ENCODE measurements around the gene TFDP2.
"Not testable (repeated sequence)": the region's sequence is repeated elsewhere in the genome, so short reads cannot be mapped to it uniquely, and the experiment has no call there.

Gene TFDP2

DNA sequence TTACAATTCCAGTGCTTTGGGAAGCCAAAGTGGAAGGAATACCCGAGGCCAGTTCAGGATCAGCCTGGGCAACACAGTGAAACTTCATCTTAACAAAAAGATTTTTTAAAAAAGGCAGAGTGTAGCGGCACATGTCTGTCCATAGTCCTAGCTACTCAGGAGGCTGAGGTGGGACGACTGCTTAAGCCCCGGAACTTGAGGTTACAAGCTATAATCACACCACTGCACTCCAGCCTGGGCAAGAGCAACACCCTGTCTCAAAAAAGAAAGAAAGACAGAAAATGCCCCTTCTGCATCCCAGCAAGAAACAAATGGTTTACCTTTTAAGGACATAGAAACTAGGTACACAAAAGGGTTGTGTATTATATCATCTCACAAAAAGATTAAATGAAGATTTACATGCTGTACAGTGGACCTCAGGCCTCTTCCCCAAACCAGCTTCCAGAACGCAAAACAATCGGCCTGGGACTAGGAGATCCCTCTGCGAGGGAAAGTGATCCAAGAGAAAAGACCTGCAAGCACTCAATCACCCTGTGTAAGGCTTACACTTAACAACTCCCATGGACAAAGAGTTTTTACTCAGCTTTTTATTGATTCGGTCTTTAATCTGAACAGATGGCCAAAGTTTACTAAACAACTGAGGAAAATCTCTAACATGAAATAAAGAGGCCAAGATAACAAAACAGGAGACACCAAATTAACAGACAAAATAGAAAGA, 21.2 kb downstream of the TFDP2 start:
- no peak for DNase-seq (ENCODE audit: low read depth)

DNA sequence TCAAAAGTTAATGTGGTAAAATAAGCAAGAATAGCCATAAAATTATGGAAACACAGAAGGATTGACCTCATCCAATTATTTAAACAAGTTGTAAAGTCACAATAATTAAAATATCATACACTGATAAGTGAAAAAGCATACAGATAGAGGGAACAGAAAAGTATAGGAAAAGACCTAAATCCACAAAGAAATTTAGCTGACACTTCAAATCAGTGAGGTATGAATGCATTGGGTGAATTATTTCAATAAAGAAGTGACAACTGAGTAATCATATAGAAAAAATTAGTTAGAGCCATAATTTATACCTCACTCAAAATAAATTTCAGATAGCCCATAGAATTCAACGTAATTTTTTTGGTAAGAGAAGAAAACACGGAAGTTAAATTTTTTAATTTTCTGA, 25.1 kb downstream of the TFDP2 start:
- no peak for DNase-seq (ENCODE audit: low read depth)

DNA sequence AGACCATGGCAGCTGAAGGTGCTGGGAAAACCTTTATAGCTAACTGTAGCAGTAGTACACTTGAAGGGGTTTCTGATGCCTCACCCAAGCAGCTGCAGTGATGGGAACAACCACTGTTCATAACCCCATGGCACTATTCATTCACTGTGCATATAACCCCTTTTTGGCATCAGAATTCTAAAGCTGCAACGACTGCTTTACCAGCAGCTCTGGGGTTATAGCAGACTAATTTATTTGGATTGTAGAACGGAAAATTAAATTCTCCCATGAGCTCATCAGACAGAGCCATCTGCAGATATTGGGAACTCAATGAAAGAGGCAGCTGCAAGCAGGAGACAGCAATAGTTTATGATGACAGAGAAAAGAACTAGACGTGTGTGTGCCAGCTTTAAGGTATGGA, 28.6 kb downstream of the TFDP2 start:
- DNase-seq (ENCODE audit: low read depth), result no peak

DNA sequence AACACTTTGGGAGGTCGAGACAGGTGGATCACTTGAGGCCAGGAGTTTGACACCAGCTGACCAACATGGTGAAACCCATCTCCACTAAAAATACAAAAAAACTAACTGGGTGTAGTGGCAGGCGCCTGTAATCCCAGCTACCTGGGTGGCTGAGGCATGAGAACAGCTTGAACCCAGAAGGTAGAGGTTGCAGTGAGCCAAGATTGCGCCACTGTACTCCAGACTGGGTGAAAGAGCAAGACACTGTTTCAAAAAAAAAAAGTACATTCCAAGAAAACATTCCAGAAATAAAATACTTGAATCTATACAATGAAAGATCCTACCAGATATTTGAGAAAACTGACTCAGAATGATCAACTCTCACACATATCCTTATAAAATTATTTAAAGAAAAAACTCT, 30.4 kb downstream of the TFDP2 start:
- peak; percentile 31 for DNase-seq (ENCODE audit: low read depth)

DNA sequence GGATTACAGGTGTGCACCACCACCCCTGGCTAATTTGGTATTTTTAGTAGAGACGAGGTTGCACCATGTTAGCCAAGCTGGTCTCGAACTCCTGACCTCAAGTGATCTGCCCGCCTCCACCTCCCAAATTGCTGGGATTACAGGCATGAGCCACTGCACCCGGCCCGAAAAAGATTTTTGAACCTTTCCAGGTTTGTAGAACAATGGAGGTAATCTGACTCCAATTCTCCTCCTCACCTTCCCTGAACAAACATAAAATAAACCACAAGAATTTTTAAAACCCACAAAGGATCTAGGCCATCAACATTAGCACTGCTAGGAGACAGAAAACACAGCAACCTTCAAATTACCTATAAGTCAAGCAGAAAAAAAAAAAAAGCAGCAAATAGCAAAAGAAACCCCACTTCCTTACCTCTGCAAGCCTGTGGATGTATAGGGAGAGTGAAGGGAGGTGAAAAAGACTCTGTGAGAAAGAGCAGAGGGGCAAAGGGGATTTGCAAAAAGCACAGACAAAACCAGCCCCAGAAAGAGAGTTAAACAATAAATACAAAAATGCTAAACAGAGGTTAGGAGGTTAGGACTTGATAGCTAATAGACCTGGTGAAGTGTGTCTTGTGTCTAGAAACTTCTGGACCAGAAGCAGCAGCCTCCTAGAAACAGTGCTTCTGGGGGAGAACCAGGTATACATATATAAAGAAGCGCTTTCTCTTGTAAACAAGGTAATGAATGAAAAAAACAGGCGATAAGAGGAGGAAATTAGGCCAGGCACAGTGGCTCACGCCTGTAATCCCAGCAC, 32.1 kb downstream of the TFDP2 start:
- peak; percentile 64 for DNase-seq (ENCODE audit: low read depth)

DNA sequence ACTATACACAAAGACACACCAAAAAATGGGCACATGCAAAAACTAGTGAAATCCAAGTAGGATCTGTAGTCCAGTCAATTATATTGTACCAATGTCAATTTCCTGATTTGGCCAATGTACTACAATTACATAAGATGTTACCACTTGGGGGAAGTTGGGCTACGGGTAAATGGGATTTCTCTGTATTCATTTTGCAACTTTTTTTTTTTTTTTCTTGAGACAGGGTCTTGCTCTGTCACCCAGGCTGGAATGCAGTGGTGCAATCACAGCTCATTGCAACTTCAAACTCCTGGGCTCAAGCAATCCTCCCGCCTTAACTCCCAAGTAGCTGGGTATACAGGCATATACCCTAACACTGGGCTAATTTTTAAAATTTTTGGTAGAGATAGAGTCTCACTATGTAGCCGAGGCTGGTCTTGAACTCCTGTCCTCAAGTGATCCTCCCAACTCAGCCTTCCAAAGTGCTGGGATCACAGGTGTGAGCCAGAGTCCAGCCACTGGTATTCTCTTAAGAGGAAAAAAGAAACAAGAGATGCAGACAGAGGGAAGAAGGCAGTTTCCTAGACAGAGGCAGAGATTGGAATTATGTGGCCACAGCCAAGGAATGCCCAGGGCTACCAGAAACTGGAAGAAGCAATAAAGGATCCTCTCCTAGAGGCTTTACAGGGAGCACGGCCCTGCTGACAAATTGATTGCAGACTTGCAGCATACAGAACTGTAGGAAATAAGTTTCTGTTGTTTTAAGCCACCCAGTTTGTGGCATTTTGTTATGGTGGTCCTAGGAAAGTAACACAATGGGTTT, 33.3 kb downstream of the TFDP2 start:
- DNase-seq (ENCODE audit: low read depth), result peak; percentile 37

DNA sequence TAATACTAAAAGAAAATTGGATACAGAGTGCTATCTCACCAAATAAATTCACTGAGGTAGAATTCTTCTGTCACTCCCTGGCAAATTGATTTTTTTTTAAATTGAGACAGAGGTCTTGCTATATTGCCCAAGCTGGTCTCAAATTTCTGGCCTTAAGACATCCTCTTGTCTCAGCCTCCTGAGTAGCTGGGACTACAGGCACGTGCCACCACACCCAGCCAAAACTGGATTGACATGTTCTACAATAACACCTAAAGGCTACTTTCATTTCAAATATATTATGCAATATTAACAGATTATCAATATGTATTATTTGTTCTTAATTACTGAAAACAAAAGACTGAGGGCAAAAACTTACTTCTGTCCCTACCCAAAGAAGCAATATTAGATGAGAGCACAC, 36.7 kb downstream of the TFDP2 start:
- no peak for DNase-seq (ENCODE audit: low read depth)

DNA sequence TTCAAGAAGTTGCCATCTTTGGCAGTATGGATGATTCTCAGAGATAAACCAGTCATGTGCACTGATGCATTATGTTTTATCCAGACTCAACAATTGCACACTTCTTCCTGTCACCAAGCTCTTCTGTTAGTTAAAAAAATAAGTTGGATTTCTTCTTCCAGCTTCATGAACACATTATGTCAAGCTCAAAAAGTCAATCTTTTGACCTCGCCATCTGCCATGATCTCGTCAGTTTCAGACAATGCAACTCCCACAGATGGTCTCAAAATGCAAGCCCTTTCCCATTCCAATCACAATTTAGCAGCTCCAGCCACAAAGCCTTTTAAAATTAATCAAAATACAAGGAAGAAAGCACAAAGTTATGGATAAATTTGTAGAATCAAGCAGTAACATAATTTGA, 42.8 kb downstream of the TFDP2 start:
- DNase-seq (ENCODE audit: low read depth), result no peak

DNA sequence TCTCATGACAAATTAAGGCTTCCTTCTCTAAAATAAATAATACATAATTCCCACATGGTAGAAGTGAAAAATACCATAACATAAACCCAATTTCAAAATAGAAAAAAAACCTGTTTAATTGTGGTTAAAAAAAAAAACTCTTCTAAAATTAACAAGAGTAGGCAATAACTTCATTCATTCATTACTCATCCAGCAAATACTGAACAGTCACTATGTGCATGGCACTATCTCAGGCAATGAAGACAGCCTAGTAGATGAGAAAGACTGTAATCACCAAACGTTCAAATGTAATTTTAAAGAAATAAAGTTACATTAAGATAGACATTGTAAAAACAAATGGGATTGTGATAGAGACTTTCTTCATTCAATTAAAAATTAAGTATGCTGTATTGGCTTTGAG, 43.4 kb downstream of the TFDP2 start:
- DNase-seq (ENCODE audit: low read depth), result no peak

DNA sequence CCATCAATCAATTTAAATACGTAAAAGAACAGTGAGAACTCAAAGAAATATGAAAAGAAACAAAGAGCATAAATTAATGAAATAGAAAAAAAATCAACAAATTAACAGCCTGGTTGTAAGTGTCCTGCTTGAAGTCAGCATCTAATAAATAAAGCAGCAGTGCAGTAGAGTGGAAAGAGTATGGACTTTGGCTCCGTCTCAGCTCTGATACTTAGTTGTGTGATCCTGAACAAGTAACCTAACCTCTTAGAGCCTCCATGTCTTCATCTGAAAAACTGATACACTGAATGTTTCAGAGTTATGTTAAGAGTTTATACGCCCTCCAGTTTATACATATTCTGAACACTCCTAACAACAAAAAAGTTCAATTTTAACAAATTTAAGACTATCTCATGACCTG, 44.6 kb downstream of the TFDP2 start:
- DNase-seq (ENCODE audit: low read depth), result no peak

DNA sequence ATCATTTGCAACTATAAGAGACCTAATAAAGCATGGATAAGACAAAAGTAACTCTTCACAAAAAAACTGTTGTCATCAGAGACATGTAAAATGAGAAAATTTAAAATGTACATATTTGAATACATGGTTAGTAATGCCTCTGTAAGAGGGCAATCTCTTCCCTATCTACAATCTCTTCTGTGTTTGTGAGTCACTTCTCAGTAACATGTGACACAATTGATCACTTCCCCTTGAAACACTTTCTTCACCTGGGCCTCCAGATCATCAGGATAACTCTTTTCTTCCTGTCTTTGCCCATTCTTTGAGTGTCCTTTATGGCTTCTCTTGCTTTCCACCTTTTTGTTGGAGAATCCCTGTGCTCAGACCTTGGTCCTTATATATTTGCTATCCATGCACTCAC, 50.4 kb downstream of the TFDP2 start:
- DNase-seq (ENCODE audit: low read depth), result peak; percentile 5

DNA sequence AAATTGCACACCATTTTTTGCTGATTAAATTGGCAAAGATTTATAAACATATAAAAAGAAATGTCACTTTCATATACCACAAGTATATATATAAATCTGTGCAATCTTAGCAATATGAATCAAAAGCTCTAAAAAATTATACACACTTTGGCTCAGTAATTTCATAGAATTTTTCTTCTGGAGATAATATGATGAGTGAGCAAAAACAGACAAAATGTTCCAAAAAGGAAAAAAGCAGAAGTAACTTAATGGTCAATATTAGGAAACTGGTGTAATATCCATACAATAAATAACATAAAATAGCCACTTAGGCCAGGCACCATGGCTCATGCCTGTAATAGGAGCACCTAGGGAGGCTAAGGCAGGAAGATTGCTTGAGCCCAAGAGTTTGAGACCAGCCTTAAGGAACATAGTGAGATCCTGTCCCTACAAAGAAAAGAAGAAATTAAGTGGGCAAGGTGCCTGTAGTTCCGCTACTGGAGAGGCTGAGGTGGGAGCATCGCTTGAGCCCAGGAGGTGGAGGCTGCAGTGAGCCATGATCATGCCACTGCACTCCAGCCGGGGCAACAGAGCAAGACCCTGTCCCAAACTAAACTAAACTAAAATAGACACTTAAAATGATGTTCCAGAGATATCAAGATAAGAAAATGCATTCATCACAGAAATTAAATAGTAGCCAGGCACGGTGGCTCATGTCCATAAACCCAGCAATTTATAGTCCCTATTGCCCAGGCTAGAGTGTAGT, 52.1 kb downstream of the TFDP2 start:
- DNase-seq (ENCODE audit: low read depth), result no peak

DNA sequence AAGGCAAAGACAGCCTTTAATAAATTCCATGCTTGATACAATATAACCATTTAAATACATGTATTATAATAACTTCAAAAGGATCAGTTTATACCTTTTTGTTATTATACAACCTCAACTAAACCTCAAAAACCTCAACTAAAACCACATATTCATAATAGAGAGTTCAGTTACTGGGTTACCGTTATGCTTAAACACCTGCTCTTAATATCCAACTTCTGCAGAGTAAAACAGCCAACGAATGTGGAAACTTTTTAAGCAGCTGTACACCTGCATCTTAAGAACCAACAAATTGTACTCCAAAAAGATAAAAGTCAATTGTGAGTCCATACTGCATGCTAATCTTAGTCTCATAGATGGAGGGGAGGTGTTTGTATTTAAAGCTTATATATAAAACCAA, 53.5 kb downstream of the TFDP2 start:
- DNase-seq (ENCODE audit: low read depth), result no peak

DNA sequence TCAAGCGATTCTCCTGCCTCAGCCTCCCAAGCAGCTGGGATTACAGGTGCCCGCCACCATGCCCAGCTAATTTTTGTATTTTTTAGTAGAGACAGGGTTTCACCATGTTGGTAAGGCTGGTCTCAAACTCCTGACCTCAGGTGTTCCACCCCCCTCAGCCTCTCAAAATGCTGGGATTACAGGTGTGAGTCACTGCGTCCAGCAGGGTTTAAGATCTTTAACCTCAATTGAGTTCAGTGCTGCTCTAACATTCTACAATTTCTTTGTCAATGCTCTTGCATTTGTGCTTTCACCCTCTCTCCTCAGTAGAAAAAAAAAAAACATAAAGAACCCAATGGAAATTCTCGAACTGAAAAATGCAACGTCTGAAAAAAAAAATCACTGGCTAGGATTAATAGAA, 60.4 kb downstream of the TFDP2 start:
- DNase-seq (ENCODE audit: low read depth), result not testable (repeated sequence)

DNA sequence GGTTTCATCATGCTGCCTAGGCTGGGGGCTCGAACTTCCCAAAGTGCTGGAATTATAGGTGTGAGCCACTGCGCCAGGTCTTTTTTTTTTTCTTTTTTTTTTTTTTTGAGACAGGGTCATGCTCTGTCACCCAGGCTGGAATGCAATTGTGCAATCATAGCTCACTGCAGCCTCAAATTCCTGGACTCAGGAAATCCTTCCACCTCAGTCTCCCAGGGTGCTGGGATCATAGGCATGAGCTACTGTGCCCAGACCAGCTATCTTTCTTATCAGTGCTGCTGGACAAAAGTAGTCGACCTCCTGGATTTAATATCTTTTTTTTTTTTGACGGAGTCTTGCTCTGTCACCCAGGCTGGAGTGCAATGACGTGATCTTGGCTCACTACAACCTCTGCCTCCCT, 60.8 kb downstream of the TFDP2 start:
- peak; percentile 44 for DNase-seq (ENCODE audit: low read depth)

DNA sequence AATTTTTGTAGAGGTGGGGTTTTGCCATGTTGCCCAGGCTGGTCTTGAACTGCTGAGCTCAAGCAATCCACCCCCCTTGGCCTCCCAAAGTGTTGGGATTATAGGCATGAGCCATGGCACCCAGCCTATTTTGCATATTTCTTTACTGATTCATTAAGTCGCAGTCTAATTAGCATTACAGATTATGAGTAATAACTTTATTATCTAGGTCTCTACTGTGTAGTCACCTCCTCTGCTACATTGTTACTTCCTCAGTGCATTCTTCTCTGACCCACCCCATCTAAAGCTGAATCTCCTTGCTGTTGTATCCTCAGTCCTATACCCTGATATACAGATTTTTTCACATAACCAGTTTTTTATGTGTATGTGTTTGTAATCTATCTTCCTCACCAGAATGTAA, 61.7 kb downstream of the TFDP2 start:
- peak; percentile 66 for DNase-seq (ENCODE audit: low read depth)

DNA sequence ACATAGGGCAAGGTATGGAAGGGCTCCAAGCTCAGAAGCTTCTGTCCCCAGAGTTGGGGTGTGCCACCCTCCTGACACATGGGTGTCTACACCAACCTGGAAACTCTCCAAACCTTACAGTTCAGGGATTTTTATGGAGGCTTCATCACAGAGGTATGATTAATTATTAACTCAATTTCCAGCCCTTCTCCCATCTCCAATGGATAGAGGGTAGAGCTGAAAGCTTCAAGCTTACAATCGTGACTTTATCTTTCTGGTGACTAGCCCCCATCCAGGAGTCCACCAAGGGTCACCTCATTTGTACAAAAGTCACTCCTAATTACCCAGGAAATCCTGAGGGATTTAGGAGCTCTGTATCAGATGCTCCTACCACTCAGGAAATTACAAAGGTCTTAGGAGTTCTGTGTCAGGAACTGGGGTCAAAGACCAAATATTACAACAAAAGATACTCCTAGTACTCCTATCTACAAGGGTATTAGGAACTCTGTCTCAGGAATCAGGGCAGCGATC, 62.7 kb downstream of the TFDP2 start:
- no peak for DNase-seq (ENCODE audit: low read depth)

DNA sequence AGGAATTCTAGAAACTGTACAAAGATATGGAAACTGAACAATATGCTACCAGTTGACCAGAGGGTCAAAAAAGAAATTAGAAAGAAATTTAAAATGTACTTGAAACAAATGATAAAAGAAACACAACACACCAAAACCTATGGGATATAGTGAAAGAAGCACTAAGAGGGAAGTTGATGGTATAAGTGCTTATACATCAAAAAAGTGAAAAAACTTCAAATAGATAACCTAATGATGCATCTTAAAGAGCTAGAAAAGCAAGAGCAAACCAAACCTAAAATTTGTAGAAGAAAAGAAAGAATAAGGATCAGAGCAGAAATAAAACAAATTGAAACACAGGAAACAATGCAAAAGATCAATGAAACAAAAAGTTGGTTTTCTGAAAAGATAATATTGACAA, 68.2 kb downstream of the TFDP2 start:
- no peak for DNase-seq (ENCODE audit: low read depth)

DNA sequence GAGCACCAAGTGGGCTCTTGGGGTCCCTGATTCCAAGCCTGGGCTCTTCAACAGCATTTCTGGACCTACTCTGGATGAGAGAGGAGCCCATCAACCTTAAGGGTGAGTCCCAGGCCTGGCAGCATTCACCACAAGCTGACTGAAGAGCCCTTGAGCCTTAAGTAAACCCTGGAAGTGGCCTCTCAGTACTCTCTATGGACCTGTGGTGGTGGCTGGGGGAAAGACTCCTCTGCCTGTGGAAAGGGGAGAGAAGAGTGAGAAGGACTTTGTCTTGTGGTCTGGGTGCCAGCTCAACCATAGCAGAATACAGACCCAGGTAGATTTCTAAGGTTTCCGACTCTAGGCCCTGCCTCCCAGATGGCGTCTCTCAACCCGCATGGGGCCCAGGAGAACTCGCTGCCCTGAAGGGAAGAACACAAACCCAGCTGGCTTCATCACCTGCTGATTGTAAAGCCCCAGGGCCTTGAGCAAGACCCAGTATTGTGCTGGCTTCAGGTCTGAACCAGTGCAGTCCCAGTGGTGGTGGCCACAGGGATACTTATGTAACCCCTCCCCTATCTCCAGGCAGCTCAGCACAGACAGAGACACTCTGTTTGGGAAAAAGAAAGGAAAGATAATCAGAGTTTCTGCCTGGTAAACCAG, 71.4 kb downstream of the TFDP2 start:
- no peak for DNase-seq (ENCODE audit: low read depth)

DNA sequence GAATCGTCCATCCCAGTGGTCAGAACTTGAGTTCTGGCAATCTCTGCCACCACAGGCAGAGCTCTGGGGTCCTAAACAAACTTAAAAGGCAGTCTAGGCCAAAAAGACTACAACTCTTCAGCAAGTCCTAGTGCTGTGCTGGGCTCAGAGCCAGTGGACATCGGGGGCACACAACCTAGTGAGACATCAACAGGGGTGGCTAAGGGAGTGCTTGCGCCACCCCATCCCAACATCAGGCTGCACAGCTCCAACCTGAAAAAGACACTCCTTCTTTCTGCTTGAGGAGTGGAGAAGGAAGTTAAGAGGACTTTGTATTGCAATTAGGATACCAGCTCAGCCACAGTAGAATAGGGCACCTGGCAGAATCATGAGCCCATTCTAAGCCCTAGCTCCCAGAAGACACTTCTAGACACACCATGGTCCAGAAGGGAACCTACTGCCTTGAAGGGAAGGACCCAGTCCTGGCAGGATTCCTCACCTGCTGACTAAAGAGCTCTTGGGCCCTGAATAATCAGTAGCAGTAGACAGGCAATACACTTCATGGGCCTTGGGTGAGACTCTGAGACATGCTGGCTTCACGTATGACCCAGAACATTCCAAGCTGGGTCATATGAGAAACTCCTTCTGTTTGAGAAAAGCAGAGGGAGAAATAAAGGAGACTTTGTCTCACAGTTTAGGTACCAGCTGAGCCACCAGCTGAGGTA, 72.0 kb downstream of the TFDP2 start:
- DNase-seq (ENCODE audit: low read depth), result no peak

DNA sequence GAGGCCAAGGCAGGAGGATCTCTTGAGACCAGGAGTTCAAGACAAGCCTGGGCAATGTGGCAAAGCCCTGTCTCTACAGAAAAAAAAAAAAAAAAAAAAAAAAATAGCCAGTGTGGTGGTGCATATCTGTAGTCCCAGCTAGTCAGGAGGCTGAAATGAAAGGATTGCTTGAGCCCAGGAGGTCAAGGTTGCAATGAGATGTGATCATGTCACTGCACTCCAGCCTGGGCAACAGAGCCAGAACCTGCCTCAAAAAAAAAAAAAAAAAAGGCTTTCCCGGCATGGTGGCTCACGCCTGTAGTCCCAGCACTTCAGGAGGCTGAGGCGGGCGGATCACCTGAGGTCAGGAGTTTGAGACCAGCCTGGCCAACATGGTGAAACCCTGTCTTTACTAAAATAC, 73.7 kb downstream of the TFDP2 start:
- not testable (repeated sequence) for DNase-seq (ENCODE audit: low read depth)

All from amniotic epithelial cell (primary cell).